Measurements from ENCODE around the gene ASXL1. TPM values are rescaled to one million over a fixed set of nuclear protein-coding genes. Genes with fewer than 3 reads are reported as not detected.
A peak's percentile ranks its signal among the peaks of the same experiment; 100 is the strongest.

ASXL1 gene
- total and polyA plus RNA-seq, 9 donors = 31.6 to 85.1 (median 67.9) TPM

DNA sequence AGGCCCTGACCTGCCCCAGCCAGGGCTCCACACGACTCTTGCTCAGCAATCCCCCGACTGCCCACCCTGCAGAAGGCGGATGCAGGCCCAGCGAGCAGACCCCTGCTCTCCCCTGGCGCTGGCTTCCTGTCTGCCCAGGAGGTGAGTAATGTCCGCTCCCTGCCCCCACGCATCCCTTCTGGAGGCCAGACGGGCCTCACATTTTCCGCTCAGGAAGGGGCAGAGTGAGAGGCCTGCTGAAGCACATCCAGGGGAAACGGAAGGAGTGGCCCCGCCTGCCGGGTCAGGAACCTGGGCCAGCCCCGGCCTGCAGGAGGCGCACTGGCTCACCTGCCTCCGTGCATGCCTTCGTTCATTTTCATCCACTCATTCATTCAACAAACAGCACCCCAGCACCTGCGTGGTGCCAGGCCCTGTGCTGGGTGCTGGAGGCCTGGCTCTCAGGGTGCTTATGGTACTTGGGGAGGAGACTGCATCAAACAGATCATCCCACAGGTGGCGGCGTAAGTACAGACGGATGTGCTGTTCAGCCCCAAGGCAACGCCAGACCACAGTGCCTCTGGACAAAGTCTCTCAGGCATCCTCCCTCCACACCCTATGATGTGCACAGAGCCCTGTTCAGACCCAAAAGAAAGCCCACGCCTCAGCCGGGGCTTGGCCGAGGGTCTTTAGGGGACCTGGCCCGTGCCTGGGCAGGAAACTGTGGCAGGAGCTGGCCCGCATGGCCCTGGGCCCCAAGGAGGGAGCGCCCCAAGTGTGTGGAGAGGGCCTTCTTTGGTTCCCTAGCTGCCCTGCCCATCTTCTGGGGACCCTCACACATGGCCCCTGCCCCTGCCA, 112.1 kb downstream of the ASXL1 start:
- peak in 3 of 5 donors; percentile 43 to 52 (median 48) for DNase-seq
- Histone ChIP-seq H3K27ac (no peak overlapping the region), H3K9me3 (no peaks in the 10 kb centered on the region), H3K4me1 (ENCODE audit: insufficient read depth) (peaks cover 18% of the 10 kb centered on the region), H3K27me3 (no peaks in the 10 kb centered on the region), H3K4me3 (no peak overlapping the region), H3K36me3 (no peaks in the 10 kb centered on the region)
- TF ChIP-seq, protein P1, sequence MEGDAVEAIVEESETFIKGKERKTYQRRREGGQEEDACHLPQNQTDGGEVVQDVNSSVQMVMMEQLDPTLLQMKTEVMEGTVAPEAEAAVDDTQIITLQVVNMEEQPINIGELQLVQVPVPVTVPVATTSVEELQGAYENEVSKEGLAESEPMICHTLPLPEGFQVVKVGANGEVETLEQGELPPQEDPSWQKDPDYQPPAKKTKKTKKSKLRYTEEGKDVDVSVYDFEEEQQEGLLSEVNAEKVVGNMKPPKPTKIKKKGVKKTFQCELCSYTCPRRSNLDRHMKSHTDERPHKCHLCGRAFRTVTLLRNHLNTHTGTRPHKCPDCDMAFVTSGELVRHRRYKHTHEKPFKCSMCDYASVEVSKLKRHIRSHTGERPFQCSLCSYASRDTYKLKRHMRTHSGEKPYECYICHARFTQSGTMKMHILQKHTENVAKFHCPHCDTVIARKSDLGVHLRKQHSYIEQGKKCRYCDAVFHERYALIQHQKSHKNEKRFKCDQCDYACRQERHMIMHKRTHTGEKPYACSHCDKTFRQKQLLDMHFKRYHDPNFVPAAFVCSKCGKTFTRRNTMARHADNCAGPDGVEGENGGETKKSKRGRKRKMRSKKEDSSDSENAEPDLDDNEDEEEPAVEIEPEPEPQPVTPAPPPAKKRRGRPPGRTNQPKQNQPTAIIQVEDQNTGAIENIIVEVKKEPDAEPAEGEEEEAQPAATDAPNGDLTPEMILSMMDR (IDR thresholded peaks at IDR 0.05) = no peak
- TF ChIP-seq EP300 (IDR thresholded peaks at IDR 0.05) (no peak), POLR2A (IDR thresholded peaks at IDR 0.05) (no peak)
- WGBS, 3 donors = 68 to 83% (median 80%) methylated on average over 24 to 27 of the region's 27 CpGs
- intact Hi-C loops (cut with DNase I) = no loop called here

DNA sequence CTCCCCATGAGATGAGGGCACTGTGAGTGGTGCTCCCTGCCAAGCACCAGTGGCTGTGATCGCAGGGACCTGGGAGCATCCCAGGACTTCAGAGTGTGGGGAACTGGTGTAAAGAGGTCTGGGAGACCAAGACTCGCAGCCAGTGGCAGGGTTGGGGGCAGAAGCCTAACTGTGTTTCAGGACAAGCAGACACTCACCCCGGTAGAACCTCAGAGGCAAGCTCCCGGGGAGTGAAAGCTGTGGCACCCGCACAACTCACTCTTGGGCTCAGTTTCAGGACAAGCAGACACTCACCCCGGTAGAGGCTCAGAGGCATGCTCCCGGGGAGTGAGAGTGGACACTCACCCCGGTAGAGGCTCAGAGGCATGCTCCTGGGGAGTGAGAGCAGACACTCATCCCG, 112.8 kb downstream of the ASXL1 start:
- DNase-seq = no peak
- no peaks in the 10 kb centered on the region for H3K9me3 ChIP-seq
- H3K36me3 ChIP-seq = no peaks in the 10 kb centered on the region
- 78 to 86% (median 86%) methylated on average over 9 of the region's 9 CpGs for WGBS, 3 donors
- H3K4me3 ChIP-seq = no peak overlapping the region
- peaks cover 18% of the 10 kb centered on the region for H3K4me1 ChIP-seq (ENCODE audit: insufficient read depth)
- H3K27ac ChIP-seq = no peak overlapping the region
- H3K27me3 ChIP-seq = no peaks in the 10 kb centered on the region
- intact Hi-C loops (cut with DNase I) = no loop called here
- TF ChIP-seq POLR2A (IDR thresholded peaks at IDR 0.05) = no peak

DNA sequence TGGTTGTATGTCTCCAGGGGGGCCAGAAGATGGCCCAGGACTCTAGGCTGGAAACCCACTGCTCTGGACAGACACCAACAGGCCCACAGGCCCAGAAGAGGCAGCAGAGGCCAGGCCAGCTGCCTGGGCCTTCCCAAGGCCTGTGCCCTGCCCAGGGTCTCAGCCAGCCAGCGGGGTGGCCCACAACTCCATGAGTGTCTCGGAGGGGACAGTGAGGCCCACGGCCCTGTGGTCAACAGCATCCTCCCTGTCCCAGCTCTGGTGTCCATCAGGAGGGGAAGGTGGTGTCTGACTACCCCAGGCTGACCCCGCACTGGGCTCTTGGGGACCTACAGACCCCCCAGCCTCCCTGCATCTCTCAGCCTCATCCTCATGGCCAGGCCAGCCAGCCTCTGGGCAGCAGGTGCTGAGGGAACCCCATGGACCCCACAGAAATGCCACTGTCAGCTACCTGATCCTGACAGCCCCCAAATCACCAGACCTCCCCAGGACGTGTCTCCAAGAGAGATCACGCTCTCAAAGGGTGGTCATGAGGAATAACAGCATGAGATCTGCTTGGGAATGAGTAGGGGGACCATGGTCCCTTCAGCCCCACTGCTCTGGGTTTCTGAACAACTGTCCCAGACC, 114.6 kb downstream of the ASXL1 start:
- peaks cover 29% of the 10 kb centered on the region for H3K4me1 ChIP-seq (ENCODE audit: insufficient read depth)
- TF ChIP-seq EP300 (IDR thresholded peaks at IDR 0.05) = no peak

DNA sequence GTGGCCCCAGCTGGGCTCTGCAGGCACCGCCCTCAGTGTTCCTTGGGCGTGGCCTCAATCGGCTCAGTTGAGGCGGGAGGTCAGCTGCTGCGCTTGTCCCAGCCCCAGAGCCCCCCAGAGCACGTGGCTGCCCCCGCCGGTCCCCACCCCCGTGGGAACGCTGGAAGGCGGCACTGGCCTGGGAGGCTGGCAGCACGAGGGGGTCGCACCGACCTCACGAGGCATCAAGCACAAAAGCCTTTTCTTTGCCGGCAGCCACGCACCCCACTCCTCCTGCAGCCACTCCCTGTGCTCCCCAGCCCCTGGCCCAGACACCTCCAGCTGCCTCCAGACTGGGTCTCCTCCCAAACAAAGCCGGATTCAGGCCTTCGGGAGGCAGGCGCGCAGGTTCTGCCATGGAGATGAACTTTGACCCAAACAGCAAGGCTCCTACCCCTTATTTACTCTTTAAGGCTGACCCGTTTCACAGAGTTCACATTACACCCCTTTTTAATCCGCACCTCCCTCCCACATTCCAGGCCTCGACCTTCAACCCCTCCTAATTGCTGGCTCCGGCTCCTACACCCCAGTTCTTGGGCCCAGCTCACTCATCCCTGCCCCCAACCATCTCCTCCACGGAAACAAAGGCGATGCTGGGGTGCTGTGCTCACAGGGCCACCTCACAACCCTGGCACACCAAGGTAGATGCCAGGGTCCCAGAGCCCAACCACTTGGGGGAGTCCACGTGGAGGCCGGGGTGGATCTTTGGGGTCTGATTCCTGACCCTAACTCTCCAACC, 115.3 kb downstream of the ASXL1 start:
- DNase-seq = peak in 2 of 5 donors; percentile 16 to 42
- intact Hi-C loops (cut with DNase I) = no loop called here
- TF ChIP-seq, protein P1 (IDR thresholded peaks at IDR 0.05) = no peak
- TF ChIP-seq EP300 (IDR thresholded peaks at IDR 0.05) = no peak
- TF ChIP-seq POLR2A (IDR thresholded peaks at IDR 0.05) = no peak
- Histone ChIP-seq H3K9me3 (no peaks in the 10 kb centered on the region), H3K4me3 (peak overlapping the region; percentile 1), H3K27me3 (no peaks in the 10 kb centered on the region), H3K36me3 (no peaks in the 10 kb centered on the region), H3K27ac (peak overlapping the region in 1 of 2 donors; percentile 62), H3K4me1 (ENCODE audit: insufficient read depth) (peaks cover 29% of the 10 kb centered on the region)
- WGBS, 3 donors = 33 to 68% (median 52%) methylated on average over 25 to 29 of the region's 29 CpGs

More for the DNA sequence above, 114.6 kb downstream of the ASXL1 start:
- H3K36me3 ChIP-seq = no peaks in the 10 kb centered on the region
- peak in 1 of 5 donors; percentile 11 for DNase-seq
- intact Hi-C loops (cut with DNase I) = no loop called here
- H3K4me3 ChIP-seq = no peak overlapping the region
- no peaks in the 10 kb centered on the region for H3K9me3 ChIP-seq
- H3K27me3 ChIP-seq = no peaks in the 10 kb centered on the region
- no peak overlapping the region for H3K27ac ChIP-seq
- WGBS, 3 donors = 92 to 95% (median 93%) methylated on average over 5 to 6 of the region's 6 CpGs

DNA sequence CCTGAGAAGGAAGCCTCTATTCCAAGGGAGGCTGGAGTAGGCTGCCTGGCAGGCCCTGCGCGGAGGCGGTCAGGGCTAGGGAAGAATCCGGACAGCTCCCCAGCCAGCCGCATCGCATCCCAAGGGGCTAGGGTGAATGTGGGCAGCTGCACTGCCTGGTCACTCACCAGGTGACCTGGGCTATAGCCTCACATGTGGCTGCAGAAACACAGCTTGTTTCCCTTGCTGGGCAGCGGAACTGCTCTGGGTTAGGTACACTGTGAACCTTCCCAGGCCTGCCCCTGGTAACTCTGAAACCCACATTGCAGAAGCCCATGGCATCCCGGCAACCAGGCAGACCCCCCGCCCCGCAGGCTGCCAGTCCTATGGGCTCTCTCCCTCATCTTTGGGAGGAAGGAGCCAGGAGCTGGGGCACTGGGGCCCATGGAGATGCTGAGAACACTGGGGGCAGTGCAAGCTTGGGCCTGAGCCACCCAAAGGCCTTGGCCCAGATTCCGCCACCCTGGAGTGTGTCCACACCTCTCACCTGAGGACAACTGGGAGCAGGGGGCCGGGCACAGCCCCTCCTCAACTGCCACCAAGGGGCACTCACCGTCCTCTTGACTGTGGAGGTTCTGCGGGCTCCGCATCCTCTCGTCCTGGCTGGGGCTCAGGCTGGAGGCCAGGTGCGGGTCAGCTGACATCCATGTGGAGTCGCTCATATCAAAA, 116.0 kb downstream of the ASXL1 start:
- no peaks in the 10 kb centered on the region for H3K9me3 ChIP-seq
- 49 to 60% (median 59%) methylated on average over 18 of the region's 18 CpGs for WGBS, 3 donors
- no peaks in the 10 kb centered on the region for H3K36me3 ChIP-seq
- H3K4me1 ChIP-seq (ENCODE audit: insufficient read depth) = peaks cover 29% of the 10 kb centered on the region
- DNase-seq = peak; percentile 55 to 69 (median 66)
- TF ChIP-seq EP300 (IDR thresholded peaks at IDR 0.05) (no peak), POLR2A (IDR thresholded peaks at IDR 0.05) (no peak)
- TF ChIP-seq, protein P1 (IDR thresholded peaks at IDR 0.05) = no peak
- intact Hi-C loops (cut with DNase I) = no loop called here
- H3K27ac ChIP-seq = peak overlapping the region; percentile 62 to 85
- H3K4me3 ChIP-seq = peak overlapping the region; percentile 30
- no peaks in the 10 kb centered on the region for H3K27me3 ChIP-seq

All from ovary (tissue), 9 donors.